ENCODE results near the gene RELL2.

- TF ChIP-seq POLR2AphosphoS5 (IDR thresholded peaks at IDR 0.05; ENCODE audit: low read depth, low read length) (no peak), REST (IDR thresholded peaks at IDR 0.05; ENCODE audit: insufficient read depth in 1 of 2, low read depth in 2 of 2, low read length in 1 of 2) (no peak), SIN3A (IDR thresholded peaks at IDR 0.05; ENCODE audit: borderline replicate concordance, insufficient read depth, low read depth, low read length) (no peak)
- TF ChIP-seq, protein P1, sequence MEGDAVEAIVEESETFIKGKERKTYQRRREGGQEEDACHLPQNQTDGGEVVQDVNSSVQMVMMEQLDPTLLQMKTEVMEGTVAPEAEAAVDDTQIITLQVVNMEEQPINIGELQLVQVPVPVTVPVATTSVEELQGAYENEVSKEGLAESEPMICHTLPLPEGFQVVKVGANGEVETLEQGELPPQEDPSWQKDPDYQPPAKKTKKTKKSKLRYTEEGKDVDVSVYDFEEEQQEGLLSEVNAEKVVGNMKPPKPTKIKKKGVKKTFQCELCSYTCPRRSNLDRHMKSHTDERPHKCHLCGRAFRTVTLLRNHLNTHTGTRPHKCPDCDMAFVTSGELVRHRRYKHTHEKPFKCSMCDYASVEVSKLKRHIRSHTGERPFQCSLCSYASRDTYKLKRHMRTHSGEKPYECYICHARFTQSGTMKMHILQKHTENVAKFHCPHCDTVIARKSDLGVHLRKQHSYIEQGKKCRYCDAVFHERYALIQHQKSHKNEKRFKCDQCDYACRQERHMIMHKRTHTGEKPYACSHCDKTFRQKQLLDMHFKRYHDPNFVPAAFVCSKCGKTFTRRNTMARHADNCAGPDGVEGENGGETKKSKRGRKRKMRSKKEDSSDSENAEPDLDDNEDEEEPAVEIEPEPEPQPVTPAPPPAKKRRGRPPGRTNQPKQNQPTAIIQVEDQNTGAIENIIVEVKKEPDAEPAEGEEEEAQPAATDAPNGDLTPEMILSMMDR (IDR thresholded peaks at IDR 0.05), result no peak
Measured at GRCh38 chr5:141597814-141598213, 39.0 kb upstream of the RELL2 start.
